K562 (cell line): Measurements from ENCODE around the gene SAPCD1. TPM values are rescaled to one million over a fixed set of nuclear protein-coding genes. Genes with fewer than 3 reads are reported as not detected.

Experiments used
- AFF4 ChIP-seq: sonication (generic); formaldehyde crosslinking; IDR thresholded peaks from 2 replicates; pipeline ENCODE4 v1.8.0; 2023; ENCODE audit warnings: mild to moderate bottlenecking, missing genetic modification reagents
- ERF ChIP-seq: fragments of 450-650 bp; formaldehyde crosslinking; IDR thresholded peaks from 2 replicates; pipeline ENCODE4 v1.4.0; 2020; ENCODE audit warnings: mild to moderate bottlenecking, mixed read lengths
- GABPB1 ChIP-seq: sonication (generic); formaldehyde crosslinking; IDR thresholded peaks from 2 replicates; pipeline ENCODE4 v1.8.0; 2022; ENCODE audit warnings: mild to moderate bottlenecking, missing genetic modification reagents
- GTF2A2 ChIP-seq: IDR thresholded peaks from 2 replicates; pipeline ENCODE4 v1.6.1; 2016; ENCODE audit warnings: mild to moderate bottlenecking, missing genetic modification characterization, missing compliant biosample characterization
- JUN ChIP-seq, 2 experiments: sonication (generic) in 1 of 2; formaldehyde crosslinking in 1 of 2; IDR thresholded peaks; 2 replicates each; pipeline versions ENCODE4 v1.6.1 to v1.8.0; 2012 to 2022; ENCODE audit warnings: borderline replicate concordance in 2 of 2, mild to moderate bottlenecking in 2 of 2, improper control_type of control experiment in 1 of 2, low read depth in 1 of 2, low read length in 1 of 2, missing genetic modification reagents in 1 of 2
- NONO ChIP-seq, 2 experiments: fragments of 200-400 bp in 1 of 2; fragments of 450-650 bp in 1 of 2; formaldehyde crosslinking in 1 of 2; IDR thresholded peaks; 2 replicates each; pipeline ENCODE4 v1.6.1; 2017; ENCODE audit warnings: low read depth in 2 of 2, mild to moderate bottlenecking in 2 of 2, moderate library complexity in 2 of 2, low read length in 1 of 2
- POLR2B ChIP-seq: fragments of 450-650 bp; IDR thresholded peaks from 2 replicates; pipeline ENCODE4 v1.6.1; 2018; ENCODE audit warnings: low read depth; ENCODE audit not compliant: partially characterized antibody
- PTTG1 ChIP-seq: fragments of 450-650 bp; IDR thresholded peaks from 2 replicates; pipeline ENCODE4 v1.6.1; 2016; ENCODE audit warnings: low read depth, mild to moderate bottlenecking, missing genetic modification characterization, missing compliant biosample characterization
- RBM15 ChIP-seq: fragments of 200-400 bp; formaldehyde crosslinking; IDR thresholded peaks from 2 replicates; pipeline ENCODE4 v1.6.1; 2018; ENCODE audit warnings: mild to moderate bottlenecking, low read length, moderate library complexity; ENCODE audit not compliant: insufficient read depth
- RBM17 ChIP-seq: fragments of 200-400 bp; formaldehyde crosslinking; IDR thresholded peaks from 2 replicates; pipeline ENCODE4 v1.6.1; 2017; ENCODE audit warnings: low read depth, mild to moderate bottlenecking, low read length, borderline replicate concordance
- RCOR1 ChIP-seq, 2 experiments: IDR thresholded peaks; 2 replicates each; pipeline ENCODE4 v1.6.1; 2012; ENCODE audit warnings: low read depth in 2 of 2, low read length in 2 of 2, borderline replicate concordance in 1 of 2, improper control_type of control experiment in 1 of 2
- TOE1 ChIP-seq, 2 experiments: fragments of 450-650 bp in 1 of 2; sonication (generic) in 1 of 2; formaldehyde crosslinking in 1 of 2; IDR thresholded peaks; 2 replicates each; pipeline versions ENCODE4 v1.7.1 to v1.8.0; 2016 to 2022; ENCODE audit warnings: borderline replicate concordance in 2 of 2, mild to moderate bottlenecking in 2 of 2, antibody characterized with exemption in 1 of 2, inconsistent platforms in 1 of 2, low read depth in 1 of 2, missing genetic modification reagents in 1 of 2, moderate library complexity in 1 of 2
- ZBTB11 ChIP-seq, 3 experiments: fragments of 200-800 bp in 1 of 3; fragments of 250-450 bp in 1 of 3; fragments of 450-650 bp in 1 of 3; sonication (Bioruptor Pico) in 1 of 3; sonication (Bioruptor generic) in 1 of 3; formaldehyde crosslinking in 1 of 3; IDR thresholded peaks; 2 replicates each; pipeline versions ENCODE4 v1.6.1 to v1.8.0; 2016 to 2022; ENCODE audit warnings: mild to moderate bottlenecking in 2 of 3, missing genetic modification characterization in 2 of 3, missing compliant biosample characterization in 1 of 3, moderate library complexity in 1 of 3
- ZKSCAN3 ChIP-seq: fragments of 250-450 bp; sonication (Bioruptor Pico); IDR thresholded peaks from 2 replicates; pipeline ENCODE4 v1.4.0; 2020
- ZNF224 ChIP-seq: sonication (generic); formaldehyde crosslinking; IDR thresholded peaks from 2 replicates; pipeline ENCODE4 v1.8.0; 2022; ENCODE audit warnings: mild to moderate bottlenecking, missing genetic modification reagents
- ZNF408 ChIP-seq: fragments of 250-450 bp; sonication (Bioruptor Pico); IDR thresholded peaks from 2 replicates; pipeline ENCODE4 v1.4.0; 2020; ENCODE audit warnings: low read depth, mild to moderate bottlenecking, moderate library complexity
- polyA plus RNA-seq, 8 experiments: library from polyadenylated mRNA; depleted of rRNA in 4 of 8; stranded (reverse) in 5 of 8; unstranded in 3 of 8; fragments of >200 nt; fragmentation: Nextera tagmentation in 2 of 8; fragmentation: Illumina TruSeq in 1 of 8; extraction: Ambion mirVana in 2 of 8; extraction: Trizol in 1 of 8; gene quantifications; 2 replicates each; pipeline versions ENCODE4 v1.2.1 to v1.2.3, GENCODE V29; 2011 to 2014; ENCODE audit warnings: inconsistent platforms in 1 of 8, missing spikeins in 1 of 8
- total RNA-seq, 7 experiments: library from RNA; depleted of rRNA in 6 of 7; stranded (reverse); fragments of >200 nt in 6 of 7; fragmentation: Illumina TruSeq in 2 of 7; extraction: Trizol in 2 of 7; gene quantifications; 2 replicates each; pipeline versions ENCODE4 v1.2.1 to v1.2.3, GENCODE V29; 2011 to 2021; ENCODE audit warnings: low replicate concordance in 1 of 7
- TF ChIP-seq, protein P1 (sequence below): fragments of 250-450 bp; sonication (Bioruptor Pico); IDR thresholded peaks from 2 replicates; pipeline ENCODE4 v1.5.0; 2021

The SAPCD1 gene
- total and polyA plus RNA-seq, 9 of the 15 experiments (the other 6 are each of a cell fraction or from before 2014, with no cell fraction given), result 2.6 to 30.2 (median 7.4) TPM

GRCh38 chr6:31794294-31794865 is 31.9 kb downstream of the SAPCD1 start (continued):
- TF ChIP-seq TOE1 (IDR thresholded peaks at IDR 0.05; ENCODE audit: borderline replicate concordance), result 0 out of 2 replicates have a peak, but pooled peaks have one; percentile 25
- TF ChIP-seq TOE1 (CRISPR knock-in tag; IDR thresholded peaks at IDR 0.05; ENCODE audit: borderline replicate concordance, low read depth), result no peak
- TF ChIP-seq AFF4 (CRISPR knock-in tag), result no peak
- no peak for TF ChIP-seq NONO (IDR thresholded peaks at IDR 0.05; ENCODE audit: low read depth in 2 of 2, low read length in 1 of 2)
- TF ChIP-seq ZNF224 (CRISPR knock-in tag), result no peak
- TF ChIP-seq RCOR1 (IDR thresholded peaks at IDR 0.05; ENCODE audit: borderline replicate concordance in 1 of 2, low read depth in 2 of 2, low read length in 2 of 2), result 0 out of 4 replicates have a peak, but pooled peaks of 1 of the 2 experiments have one; percentile 24
- no peak for TF ChIP-seq RBM17
- no peak for TF ChIP-seq ZKSCAN3
- TF ChIP-seq JUN (IDR thresholded peaks at IDR 0.05; ENCODE audit: borderline replicate concordance, low read depth, low read length), result no peak
- TF ChIP-seq JUN (CRISPR knock-in tag; IDR thresholded peaks at IDR 0.05; ENCODE audit: borderline replicate concordance), result peak; percentile 82; the same call in 1 of the 2 replicates
- TF ChIP-seq, protein P1, sequence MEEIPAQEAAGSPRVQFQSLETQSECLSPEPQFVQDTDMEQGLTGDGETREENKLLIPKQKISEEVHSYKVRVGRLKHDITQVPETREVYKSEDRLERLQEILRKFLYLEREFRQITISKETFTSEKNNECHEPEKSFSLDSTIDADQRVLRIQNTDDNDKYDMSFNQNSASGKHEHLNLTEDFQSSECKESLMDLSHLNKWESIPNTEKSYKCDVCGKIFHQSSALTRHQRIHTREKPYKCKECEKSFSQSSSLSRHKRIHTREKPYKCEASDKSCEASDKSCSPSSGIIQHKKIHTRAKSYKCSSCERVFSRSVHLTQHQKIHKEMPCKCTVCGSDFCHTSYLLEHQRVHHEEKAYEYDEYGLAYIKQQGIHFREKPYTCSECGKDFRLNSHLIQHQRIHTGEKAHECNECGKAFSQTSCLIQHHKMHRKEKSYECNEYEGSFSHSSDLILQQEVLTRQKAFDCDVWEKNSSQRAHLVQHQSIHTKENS (CRISPR knock-in tag), result no peak
- TF ChIP-seq GTF2A2 (tag), result no peak
- TF ChIP-seq ERF (CRISPR knock-in tag), result no peak
- no peak for TF ChIP-seq PTTG1
- no peak for TF ChIP-seq ZBTB11 (CRISPR knock-in tag; IDR thresholded peaks at IDR 0.05)
- TF ChIP-seq POLR2B, result no peak
- no peak for TF ChIP-seq GABPB1
- no peak for TF ChIP-seq ZNF408 (CRISPR knock-in tag)
- TF ChIP-seq RBM15, result no peak
